ENCODE results near the gene ZFAND3.

ZFAND3 gene

DNA sequence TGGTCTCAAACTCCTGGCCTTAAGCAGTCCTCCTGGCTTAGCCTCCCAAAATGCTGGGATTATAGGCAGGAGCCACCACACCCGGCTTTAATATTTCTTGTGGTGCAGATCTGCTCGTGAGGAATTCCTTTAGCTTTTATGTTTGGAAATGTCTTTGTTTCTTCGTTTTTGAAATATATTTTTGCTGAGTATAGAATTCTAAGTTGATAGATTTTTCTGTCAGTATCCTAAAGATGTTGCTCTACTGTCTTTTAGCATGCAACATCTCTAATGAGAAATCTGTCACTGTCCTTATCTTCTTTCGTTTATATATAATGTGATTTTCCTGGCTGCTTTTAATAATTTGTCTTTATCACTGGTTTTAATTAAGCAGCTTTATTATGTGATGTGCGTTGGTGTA is 75.1 kb downstream of the ZFAND3 start:
- no peak for DNase-seq (ENCODE audit: low read depth)

DNA sequence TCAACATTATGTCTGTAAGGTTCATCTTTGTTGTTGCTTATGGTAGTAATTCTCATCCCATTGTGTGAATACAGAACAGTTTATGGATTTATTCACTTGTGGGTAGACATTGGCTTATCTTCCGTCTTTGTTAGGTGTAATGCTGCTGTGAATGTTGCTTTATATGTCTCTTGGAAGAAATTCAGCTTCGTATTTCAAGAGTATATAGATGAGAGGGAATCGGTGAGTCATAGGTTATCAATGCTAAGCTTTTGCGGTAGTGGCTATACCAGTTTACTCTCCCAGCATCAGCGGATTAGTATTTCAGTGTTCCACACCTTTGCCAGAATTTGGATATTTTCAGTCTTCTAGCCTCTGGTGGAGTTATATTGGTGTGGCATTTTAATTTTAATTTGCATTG is 77.8 kb downstream of the ZFAND3 start:
- DNase-seq (ENCODE audit: low read depth): no peak

- DNase-seq (ENCODE audit: low read depth): no peak
These were observed 78.4 kb downstream of the ZFAND3 start for GRCh38 chr6:37897818-37898515.

GRCh38 chr6:37903351-37904340 is 84.1 kb downstream of the ZFAND3 start:
- no peak for DNase-seq (ENCODE audit: low read depth)

GRCh38 chr6:37904590-37904989 is 85.1 kb downstream of the ZFAND3 start:
- DNase-seq (ENCODE audit: low read depth): no peak

- no peak for DNase-seq (ENCODE audit: low read depth)
These were observed 86.6 kb downstream of the ZFAND3 start for GRCh38 chr6:37906121-37906520.

GRCh38 chr6:37910998-37911397 is 91.5 kb downstream of the ZFAND3 start:
- no peak for DNase-seq (ENCODE audit: low read depth)

DNA sequence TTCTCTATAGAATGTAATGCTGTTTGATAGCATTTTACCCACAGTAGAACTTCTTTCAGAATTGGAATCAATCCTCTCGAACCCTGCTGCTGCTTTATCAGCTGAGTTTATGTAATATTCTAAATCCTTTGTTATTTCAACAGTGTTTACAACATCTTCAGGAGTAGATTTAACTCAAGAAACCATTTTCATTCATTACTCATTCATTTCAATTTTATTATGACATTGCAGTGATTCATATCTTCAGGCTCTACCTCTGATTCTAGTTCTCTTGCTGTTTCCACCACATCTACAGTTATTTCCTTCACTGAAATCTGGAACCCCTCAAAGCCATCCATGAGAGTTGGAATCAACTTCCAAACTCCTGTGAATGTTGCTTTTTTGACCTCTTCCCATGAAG is 93.7 kb downstream of the ZFAND3 start:
- no peak for DNase-seq (ENCODE audit: low read depth)

DNA sequence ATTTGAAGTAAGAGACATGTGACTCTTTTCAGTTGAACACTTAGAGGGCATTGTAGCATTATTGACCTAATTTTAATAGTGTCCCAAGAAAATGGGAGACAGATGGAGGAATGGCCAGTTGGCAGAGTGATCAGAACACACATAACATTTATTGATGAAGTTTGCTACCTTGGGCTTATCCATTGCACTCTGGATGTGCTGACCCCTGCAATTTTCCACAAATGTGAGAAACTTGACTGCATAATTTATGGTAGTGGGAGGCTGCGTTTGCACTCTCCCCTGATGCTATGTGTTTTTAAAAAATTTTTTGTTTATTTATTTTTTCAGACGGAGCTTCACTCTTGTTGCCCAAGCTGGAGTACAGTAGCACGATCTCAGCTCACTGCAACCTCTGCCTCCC is 95.9 kb downstream of the ZFAND3 start:
- no peak for DNase-seq (ENCODE audit: low read depth)

- no peak for DNase-seq (ENCODE audit: low read depth)
These were observed 96.6 kb downstream of the ZFAND3 start for GRCh38 chr6:37916149-37916548.

- no peak for DNase-seq (ENCODE audit: low read depth)
These were observed 97.1 kb downstream of the ZFAND3 start for GRCh38 chr6:37916675-37917074.

DNA sequence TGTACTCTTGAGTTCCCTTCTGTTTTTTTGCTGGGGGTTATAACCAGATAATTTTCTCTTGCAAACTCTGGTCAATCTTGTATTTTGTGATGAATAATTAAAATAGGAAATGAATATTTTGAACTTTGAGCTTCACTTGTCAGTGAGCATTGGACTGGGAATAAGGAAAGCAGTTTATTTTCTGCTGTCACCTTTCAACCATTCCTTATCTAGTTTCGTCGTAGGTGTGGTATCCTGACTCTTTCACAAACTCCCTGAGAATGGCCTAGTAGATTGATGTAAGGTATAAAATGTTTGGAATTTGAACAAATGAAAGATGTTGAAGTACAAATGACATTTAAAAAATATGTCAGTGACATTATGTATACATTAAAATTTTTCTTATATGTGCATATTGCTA is 98.0 kb downstream of the ZFAND3 start:
- no peak for DNase-seq (ENCODE audit: low read depth)

GRCh38 chr6:37919417-37920157 is 100.1 kb downstream of the ZFAND3 start:
- DNase-seq (ENCODE audit: low read depth): no peak

GRCh38 chr6:37920667-37921066 is 101.1 kb downstream of the ZFAND3 start:
- no peak for DNase-seq (ENCODE audit: low read depth)

DNA sequence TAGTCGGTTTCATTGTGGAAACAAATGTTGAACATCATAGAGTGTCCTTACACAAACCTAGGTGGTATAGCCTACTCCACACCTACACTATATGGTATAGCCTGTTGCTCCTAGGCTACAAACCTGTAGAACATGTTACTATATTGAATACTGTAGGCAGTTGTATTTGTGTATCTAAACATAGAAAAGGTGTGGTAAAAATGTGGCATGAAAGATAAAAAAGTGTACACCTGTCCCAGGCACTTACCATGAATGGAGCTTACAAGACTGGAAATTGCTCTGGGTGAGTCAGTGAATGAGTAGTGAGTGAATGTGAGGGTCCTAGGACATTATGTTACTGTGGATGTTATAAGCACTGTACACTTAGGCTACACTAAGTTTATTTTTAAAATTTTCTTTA is 103.0 kb downstream of the ZFAND3 start:
- no peak for DNase-seq (ENCODE audit: low read depth)

- no peak for DNase-seq (ENCODE audit: low read depth)
These were observed 104.0 kb downstream of the ZFAND3 start for GRCh38 chr6:37923514-37923913.

GRCh38 chr6:37926661-37927060 is 107.1 kb downstream of the ZFAND3 start:
- DNase-seq (ENCODE audit: low read depth): no peak

DNA sequence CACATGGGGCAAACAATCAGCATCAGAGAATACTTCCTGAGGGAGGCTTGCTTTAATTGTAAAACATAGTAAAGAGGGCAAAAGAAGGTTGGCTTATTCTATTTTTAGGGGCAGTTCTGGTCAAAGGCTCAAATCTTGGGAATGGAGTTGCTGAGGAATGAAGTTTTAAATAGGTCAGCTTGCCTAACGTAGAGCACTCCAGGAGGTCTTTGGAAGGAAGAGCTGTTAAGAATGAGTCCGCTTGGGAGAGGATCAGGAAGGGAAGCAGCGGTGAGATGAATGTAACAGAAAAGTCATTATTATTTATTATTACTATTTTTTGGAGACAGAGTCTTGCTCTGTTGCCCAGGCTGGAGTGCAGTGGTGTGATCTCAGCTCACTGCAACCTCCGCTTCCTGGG is 108.7 kb downstream of the ZFAND3 start:
- DNase-seq (ENCODE audit: low read depth): no peak

GRCh38 chr6:37930288-37930971 is 110.9 kb downstream of the ZFAND3 start:
- DNase-seq (ENCODE audit: low read depth): no peak

GRCh38 chr6:37931066-37931465 is 111.5 kb downstream of the ZFAND3 start:
- no peak for DNase-seq (ENCODE audit: low read depth)

DNA sequence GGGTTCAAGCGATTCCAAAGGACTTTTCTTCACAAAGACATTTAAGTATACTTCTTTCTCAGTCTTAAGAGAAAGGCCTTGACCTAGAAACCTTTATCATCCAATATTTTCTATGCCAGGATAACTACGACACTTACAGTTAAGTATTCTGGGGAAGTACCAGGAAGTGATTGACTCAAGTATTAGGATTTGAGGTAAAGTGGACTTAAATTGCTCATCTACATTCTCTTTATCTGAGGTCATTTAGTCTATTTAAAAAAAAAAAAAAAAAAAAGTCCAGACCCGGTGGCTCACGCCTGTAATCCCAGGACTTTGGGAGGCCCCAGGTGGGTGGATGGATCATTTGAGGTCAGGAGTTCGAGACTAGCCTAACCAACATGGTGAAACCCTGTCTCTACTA is 114.7 kb downstream of the ZFAND3 start:
- DNase-seq (ENCODE audit: low read depth): no peak

DNA sequence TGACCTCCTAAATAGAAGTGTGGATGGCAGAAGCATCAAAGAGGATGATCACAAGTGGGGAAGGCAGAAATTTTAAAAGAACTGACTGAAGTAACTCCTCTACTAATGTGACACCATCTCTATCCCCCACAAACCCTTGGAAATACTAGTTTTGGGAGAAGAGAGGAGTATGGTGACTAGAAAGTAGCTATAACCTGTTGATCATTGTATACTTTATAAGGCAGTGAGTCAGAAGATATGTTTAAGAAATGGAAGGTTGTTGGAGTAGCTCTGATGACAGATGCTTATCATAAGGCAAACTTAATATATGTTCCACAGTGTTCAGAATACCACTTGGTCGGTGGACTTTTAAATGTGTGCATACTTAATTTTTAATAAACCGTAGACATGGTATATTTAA is 116.6 kb downstream of the ZFAND3 start:
- DNase-seq (ENCODE audit: low read depth): no peak
